HUDEP-2 (cell line): ENCODE measurements around the gene COL23A1.

Source experiments
- DNase-seq, 76 experiments: peaks; one replicate each; lab custom pipeline; 2025; ENCODE audit not compliant: unreplicated experiment in 76 of 76; lab: John Stamatoyannopoulos, UW

The COL23A1 gene

DNA sequence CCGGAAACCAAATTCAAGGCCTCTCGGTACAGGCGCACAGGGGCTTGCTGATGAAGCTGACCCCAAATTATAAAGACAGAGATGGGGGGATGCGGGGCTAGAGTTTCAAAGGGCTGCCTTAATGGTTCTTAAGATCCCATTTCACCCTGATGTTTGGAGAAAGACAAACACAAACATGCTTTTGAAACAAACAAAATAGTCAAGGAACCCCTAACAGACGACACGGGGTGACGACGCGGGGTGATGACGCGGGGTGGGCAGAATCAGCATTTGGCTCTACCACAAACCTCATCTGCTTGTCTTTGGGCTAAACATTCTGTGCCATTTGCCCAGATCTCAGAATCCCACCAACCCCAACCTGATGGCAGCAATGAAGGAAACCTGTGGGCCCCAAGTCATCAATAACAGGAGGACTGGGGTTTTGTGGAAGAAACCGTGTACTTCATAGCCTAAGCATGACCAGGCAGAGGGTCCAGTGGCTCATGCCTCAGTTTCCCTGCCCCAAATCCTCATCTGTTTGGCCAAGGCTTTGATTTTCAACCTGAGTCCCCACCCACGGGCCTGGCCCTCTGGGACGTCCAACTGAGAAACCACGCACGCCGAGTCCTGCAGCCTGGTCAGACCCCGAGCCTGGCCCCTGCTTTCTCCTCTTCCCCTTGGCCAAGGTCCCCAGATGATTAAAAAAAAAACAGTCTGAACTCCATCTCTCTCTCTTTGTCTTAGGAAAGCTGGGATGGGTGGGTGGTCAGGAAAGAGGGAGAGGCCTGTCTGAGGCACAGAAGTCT is 148.5 kb downstream of the COL23A1 start:
- no peak for DNase-seq

DNA sequence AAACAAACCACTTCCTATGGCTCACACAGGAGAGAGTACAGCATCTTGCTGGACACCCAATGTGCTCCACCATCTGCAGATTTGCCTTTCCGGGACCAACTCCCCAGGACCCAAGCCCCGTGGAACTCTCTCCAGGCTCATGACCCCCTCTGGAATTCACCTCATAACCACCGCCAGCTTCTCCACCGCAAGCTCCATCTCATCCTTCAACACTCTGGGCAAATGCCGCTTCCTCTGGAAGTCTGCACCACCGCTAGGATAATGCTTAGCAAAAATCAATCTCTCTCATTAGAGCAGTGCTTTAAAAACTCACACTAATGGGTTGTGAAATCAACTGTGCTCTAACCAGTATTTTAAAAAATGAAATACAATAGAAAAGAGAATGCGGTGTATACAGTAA is 150.0 kb downstream of the COL23A1 start:
- no peak for DNase-seq

DNA sequence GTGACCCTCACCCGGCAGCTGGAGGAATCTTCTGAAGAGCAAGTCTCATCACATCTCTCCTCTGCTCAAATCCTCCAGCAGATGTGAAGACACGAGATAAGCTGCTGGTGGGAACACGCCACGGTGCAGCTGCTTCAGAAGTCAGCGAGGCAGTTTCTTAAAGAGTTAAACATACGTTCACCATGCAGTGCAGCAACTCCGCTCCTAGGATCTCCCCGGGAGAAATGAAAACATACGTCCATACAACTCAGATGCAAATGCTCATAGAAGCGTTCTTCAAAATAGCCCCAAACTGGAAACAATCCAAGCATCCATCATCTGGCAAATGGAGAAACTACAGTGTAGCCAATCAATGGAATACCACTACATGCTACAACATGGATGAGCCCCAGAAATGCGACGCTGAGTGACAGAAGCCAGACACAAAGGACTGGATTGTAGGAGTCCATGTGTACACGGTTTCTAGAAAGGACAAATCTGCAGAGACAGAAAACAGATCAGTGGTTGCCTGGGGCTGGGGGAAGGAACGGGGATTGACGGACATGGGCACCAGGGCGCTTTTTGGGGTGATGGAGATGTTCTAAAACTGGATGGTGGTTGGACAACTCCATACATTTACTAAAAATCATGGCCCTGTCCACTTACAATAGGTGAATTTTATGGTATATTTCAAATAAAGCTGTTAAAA is 150.6 kb downstream of the COL23A1 start:
- no peak for DNase-seq

- no peak for DNase-seq
These were observed 151.4 kb downstream of the COL23A1 start for GRCh38 chr5:178438796-178439195.

- DNase-seq, result no peak
These were observed 152.7 kb downstream of the COL23A1 start for GRCh38 chr5:178437386-178438075.

DNA sequence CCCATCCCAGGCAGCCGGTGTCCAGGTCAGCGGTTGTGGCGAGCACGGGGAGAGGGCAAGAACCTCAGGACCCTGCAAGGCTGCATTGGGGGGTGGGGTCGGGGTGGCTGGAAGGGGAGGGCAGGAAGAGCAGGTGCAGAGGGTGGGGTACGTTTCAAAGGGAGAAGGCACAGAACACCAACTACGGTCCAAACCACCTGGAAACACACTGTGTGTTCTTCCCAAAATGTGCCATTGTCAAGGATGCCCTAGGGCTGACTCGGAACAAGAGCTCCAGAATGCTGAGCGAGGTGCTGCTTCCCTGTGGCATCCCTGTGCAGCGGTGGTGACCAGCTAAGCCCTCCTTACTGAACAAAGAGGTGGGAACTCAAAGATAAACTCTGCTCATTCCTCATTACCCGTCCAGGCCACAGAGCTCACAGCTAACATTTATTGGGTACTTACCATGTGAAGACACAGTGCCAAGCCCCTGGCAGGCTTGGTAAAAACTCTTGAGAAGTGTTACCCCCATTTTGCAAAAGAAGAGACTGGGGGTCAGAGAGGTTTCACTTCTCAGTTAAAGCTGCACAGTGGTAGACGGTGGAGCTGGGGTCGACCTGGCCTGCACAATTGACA is 153.8 kb downstream of the COL23A1 start:
- no peak for DNase-seq

DNA sequence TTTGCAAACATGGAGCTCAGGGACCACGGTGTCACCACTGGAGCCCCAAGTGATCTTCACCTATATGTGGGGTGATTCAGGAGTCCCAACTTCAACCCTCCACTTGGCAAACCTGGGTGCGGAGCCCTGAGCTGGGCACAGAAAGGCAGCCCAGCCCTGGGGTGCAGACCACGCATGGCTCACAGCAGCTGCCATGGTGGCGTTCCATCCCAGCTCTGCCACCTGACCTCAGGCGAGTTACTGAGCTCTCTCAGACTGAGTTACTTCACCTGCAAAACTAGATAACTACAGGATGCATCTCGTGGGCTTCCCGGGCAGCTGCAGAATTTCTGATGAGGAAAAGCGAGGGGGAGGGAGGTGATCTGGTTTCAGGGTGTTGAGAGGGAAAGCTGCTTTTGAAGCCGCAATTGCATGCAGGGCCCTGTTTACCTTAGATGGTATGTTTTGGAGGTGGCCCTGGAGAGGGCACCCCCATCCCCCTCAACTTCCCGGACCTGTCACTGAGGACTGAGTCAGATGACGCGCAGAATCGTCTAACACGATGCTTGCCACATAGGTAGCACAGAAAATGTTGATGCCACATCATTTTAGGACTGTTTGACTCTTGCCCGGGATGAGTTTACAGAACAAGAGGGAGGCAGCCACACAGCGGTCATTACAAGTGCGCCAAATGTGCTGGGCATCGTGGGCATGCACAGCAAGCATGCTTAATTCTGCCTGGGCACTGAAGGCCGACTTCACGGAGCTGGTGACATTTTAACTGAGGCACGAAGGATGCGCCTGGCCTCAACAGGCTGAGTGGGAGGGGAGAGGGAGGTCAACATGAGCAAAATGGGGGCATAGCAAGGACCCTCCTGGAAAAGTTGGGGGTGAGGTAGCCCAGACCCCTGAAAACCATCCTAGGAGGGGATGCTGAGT is 154.6 kb downstream of the COL23A1 start:
- no peak for DNase-seq

DNA sequence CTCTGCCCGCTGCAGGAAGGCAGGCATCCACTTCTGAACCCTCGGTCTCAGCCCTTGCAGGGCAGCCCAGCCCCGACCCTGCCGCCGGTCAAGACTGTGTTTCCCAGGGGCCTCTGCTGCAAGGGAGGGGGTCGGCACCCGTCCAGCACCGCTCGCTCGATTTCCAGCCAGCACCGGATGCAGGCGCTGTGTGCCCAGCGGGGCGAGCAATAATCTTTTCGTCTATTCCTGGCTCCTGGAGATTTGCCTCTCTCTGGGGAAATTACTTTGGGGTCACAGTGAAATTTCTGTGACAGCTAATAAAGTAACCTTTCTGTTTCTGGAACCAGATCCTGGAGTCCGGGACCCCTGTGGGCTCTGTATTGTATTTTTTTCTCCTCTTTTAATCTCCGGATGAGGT is 155.3 kb downstream of the COL23A1 start:
- DNase-seq, result no peak

- DNase-seq, result no peak
These were observed 156.0 kb downstream of the COL23A1 start for GRCh38 chr5:178434016-178434761.

DNA sequence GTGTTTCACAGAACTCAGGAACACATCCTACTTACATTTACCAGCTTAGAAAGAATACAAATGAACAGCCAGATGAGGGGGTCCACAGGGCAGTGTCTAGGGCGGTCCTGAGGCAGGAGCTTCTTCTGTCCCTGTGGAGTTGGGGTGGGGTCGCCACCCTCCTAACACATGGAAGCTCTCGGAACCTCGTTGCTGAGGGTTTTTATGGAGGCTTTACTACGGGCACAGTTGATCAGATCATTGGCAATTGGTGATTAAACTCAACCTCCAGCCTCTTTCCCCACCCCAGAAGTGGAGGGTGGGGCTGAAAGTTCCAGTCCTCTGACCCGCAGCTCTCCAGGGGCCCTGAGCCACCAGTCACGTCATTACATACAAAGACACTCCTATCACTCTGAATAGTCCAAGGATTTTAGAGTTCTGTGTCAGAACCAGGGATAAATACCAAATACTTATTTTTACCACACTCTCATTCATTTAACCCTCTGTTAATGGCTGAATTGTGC is 156.9 kb downstream of the COL23A1 start:
- DNase-seq, result no peak

- no peak for DNase-seq
These were observed 157.5 kb downstream of the COL23A1 start for GRCh38 chr5:178432421-178433272.

GRCh38 chr5:178431782-178432165 is 158.4 kb downstream of the COL23A1 start:
- DNase-seq, result no peak

DNA sequence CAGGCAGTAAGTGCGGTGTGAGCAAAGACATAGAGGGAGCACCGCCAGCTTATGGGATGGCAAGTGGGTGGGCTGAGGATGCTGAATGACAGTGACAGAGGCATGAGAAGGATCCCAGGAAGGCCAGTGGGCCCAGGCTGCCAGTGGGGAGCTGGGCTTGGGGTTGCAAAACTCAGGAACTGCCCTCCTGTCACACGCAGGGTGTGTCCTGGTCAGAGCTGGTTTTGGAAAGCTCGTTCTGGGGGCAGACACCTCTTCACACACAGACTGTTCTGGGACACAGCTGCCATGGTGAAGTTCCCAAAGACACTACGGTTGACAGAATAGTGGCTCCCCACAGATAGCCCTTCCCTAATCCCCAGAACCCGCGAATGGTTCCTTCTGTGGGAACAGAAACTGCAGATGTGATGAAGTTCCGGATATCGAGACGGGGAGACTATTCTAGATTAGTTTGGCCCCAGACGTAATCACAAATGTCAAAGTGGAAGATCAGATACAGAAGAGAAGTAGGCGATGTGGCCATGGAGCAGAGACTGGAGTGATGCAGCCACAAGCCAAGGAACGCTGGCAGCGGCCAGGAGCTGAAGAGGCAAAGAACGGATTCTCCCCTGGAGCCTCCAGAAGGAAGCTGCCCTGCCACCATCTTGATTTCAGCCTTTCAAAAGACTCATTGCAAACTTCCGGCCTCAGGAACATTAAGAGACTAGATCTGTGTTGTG is 159.0 kb downstream of the COL23A1 start:
- DNase-seq, result no peak

DNA sequence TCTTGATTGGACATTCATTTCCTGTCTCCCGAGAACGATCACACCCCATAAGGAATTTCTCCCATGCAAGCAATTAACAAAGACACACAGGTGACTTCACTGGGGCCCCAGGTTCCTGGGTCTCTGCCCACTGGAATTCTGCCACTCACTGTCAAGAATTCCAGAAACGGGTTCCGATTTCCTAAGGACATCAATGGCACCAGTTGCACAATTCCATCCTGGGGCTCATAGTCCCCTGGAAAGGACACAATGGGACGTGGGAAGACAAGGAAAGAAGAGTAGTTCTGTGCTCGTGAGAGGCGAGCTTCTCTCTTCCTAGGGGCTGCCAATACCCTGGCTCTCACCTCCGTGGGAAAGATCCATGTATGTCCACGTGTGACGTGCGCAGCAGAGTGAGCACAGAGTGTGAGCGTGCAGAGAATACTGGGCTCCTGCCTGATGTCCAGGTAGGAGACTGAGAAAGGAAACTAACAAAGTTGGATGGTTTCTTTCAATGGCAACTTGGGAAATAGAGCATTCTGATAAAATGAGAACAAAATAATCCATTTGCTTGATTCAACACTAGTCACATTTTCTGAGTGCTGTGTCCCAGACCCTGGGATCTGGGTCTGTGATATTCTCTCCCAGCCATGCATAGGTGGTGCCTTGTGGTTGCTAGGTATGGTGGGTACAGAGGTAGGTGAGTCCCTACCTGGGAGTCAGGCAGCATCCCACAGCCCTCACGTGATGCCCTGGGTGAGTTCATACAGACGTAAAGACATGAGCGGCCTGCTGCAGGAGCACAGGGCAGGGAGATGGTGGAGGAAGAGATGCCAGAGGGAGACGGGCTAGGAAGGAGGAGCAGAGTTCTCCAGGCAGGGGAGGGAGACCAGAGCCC is 159.8 kb downstream of the COL23A1 start:
- DNase-seq, result no peak

DNA sequence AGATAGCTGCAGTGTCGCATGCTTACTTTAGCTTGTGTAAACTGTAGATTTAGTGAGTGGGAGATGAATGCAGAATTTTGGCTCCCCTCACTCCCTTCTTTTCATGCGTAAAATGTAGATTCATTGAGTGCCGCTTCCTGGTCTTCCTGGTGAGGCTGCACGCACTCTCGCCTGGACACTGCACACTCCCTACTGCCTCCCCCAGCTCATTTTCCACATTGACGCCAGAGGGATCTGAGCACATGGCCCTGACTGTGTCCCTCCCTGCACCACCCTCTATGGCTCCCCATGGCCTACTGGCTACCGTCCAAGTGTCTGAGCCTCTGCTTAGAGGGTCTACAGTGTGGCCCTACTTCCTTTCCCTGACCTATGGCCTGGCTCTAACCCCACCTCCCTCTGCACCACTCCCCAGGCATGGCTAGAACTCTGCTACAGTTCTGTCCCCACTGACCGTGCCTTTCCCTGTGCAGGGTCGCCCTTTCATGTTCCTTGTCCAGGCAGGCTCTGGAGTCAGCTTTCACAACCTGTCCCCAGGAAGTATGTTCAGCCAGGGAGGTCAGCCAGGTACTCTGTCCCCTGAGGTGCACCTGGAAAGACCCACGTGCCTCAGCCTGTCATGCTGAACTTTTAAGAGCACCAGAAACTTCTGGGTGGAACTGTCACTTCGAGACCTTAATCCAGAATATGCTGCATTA is 160.6 kb downstream of the COL23A1 start:
- DNase-seq, result no peak

GRCh38 chr5:178429156-178429468 is 161.1 kb downstream of the COL23A1 start:
- DNase-seq, result no peak
